ENCODE measurements around the gene DDX41. TPM values are rescaled to one million over a fixed set of nuclear protein-coding genes. Genes with fewer than 3 reads are reported as not detected.

Gene DDX41
- total and polyA plus RNA-seq, 12 donors: 19.7 to 55.7 (median 30.4) TPM

DNA sequence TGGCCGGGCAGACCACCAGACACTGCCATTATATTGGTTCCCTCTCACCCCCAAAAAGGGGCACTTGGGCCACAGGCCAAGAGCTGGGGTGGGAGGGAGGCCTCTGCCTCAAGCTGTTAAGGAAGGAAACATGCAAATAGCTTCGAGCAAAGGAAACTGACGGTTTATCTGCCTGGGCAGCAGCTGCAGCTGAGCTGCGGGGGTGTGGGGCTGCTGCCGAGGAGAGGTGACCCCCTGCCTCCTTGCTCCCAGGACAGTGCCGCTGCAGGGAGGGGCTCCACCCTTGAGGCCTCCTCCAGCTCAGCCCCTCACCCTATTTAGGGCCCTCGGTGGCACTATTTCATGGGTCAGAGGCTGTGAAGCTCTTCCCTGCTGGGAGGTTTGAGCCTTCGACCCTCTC lies 7.9 kb downstream of the DDX41 start:
- TF ChIP-seq, protein P1, sequence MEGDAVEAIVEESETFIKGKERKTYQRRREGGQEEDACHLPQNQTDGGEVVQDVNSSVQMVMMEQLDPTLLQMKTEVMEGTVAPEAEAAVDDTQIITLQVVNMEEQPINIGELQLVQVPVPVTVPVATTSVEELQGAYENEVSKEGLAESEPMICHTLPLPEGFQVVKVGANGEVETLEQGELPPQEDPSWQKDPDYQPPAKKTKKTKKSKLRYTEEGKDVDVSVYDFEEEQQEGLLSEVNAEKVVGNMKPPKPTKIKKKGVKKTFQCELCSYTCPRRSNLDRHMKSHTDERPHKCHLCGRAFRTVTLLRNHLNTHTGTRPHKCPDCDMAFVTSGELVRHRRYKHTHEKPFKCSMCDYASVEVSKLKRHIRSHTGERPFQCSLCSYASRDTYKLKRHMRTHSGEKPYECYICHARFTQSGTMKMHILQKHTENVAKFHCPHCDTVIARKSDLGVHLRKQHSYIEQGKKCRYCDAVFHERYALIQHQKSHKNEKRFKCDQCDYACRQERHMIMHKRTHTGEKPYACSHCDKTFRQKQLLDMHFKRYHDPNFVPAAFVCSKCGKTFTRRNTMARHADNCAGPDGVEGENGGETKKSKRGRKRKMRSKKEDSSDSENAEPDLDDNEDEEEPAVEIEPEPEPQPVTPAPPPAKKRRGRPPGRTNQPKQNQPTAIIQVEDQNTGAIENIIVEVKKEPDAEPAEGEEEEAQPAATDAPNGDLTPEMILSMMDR (IDR thresholded peaks at IDR 0.05): no peak
- H3K4me3 ChIP-seq: peak overlapping the region in 9 of 10 donors; percentile 8 to 70 (median 35)
- peaks cover 0 to 35% (median 0%) of the 10 kb centered on the region in 9 donors for H3K4me1 ChIP-seq
- H3K36me3 ChIP-seq: peaks cover 0 to 76% (median 27%) of the 10 kb centered on the region in 9 donors
- peak overlapping the region in 8 of 10 donors; percentile 20 to 97 (median 58) for H3K27ac ChIP-seq
- ATAC-seq (no peak), DNase-seq (no peak)
- H3K9me3 ChIP-seq: no peaks in the 10 kb centered on the region
- 46 to 54% methylated on average over 8 of the region's 8 CpGs for WGBS, 2 donors
- intact Hi-C loops (cut with DNase I): loop anchor here in 1 of 10 donors (10.0 kb wide), 1 partner anchor 194 kb away; the partner anchor contains the start of gene MXD3
- H3K27me3 ChIP-seq: no peaks in the 10 kb centered on the region

DNA sequence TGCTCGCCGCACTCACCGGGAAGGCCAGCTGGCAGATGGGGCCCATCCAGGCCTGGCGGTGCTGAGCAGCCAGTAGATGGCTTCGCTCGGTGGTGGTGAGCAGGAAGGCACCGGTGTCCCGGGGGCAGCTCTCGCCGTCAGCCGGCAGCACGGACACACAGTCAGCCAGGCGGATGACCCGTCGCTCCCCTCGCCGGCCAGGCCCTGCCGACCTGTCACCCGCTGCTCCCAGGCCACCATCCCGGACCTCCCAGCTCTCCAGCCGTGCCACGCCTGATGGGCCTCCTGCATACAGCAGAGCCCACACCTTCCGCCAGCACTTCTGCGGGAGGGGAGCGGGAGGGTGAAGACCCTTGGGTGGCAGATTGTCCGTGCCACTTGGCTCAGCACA lies 8.5 kb downstream of the DDX41 start:
- 83 to 90% methylated on average over 26 of the region's 26 CpGs for WGBS, 2 donors
- ATAC-seq (no peak), DNase-seq (no peak)
- H3K4me1 ChIP-seq: peaks cover 0 to 35% (median 0%) of the 10 kb centered on the region in 9 donors
- peak overlapping the region in 8 of 10 donors; percentile 14 to 70 (median 36) for H3K4me3 ChIP-seq
- H3K9me3 ChIP-seq: no peaks in the 10 kb centered on the region
- peak overlapping the region in 3 of 10 donors; percentile 43 to 97 (median 66) for H3K27ac ChIP-seq
- no peaks in the 10 kb centered on the region for H3K27me3 ChIP-seq
- intact Hi-C loops (cut with DNase I): loop anchor here in 1 of 10 donors (10.0 kb wide), 1 partner anchor 193 kb away; the partner anchor contains the start of gene MXD3
- TF ChIP-seq, protein P1 (IDR thresholded peaks at IDR 0.05): no peak
- peaks cover 0 to 76% (median 25%) of the 10 kb centered on the region in 9 donors for H3K36me3 ChIP-seq

GRCh38 chr5:177507596-177508220 lies 9.1 kb downstream of the DDX41 start:
- TF ChIP-seq, protein P1 (IDR thresholded peaks at IDR 0.05): no peak
- H3K27me3 ChIP-seq: no peaks in the 10 kb centered on the region
- H3K27ac ChIP-seq: peak overlapping the region in 1 of 10 donors; percentile 97
- no peak for DNase-seq
- H3K9me3 ChIP-seq: no peaks in the 10 kb centered on the region
- intact Hi-C loops (cut with DNase I): loop anchor here in 1 of 10 donors (10.0 kb wide), 1 partner anchor 193 kb away; the partner anchor contains the start of gene MXD3
- no peak for ATAC-seq
- H3K36me3 ChIP-seq: peaks cover 0 to 75% (median 20%) of the 10 kb centered on the region in 9 donors
- peak overlapping the region in 5 of 10 donors; percentile 14 to 70 (median 36) for H3K4me3 ChIP-seq
- H3K4me1 ChIP-seq: peaks cover 0 to 38% (median 0%) of the 10 kb centered on the region in 9 donors
- WGBS, 2 donors: 88 to 90% methylated on average over 17 of the region's 17 CpGs

GRCh38 chr5:177507165-177507564 lies 9.6 kb downstream of the DDX41 start:
- no peaks in the 10 kb centered on the region for H3K27me3 ChIP-seq
- ATAC-seq (no peak), DNase-seq (no peak)
- peak overlapping the region in 1 of 10 donors; percentile 97 for H3K27ac ChIP-seq
- TF ChIP-seq, protein P1 (IDR thresholded peaks at IDR 0.05): peak in 1 of 9 donors; percentile 29
- peak overlapping the region in 1 of 10 donors; percentile 70 for H3K4me3 ChIP-seq
- peaks cover 0 to 70% (median 14%) of the 10 kb centered on the region in 9 donors for H3K36me3 ChIP-seq
- 84 to 86% methylated on average over 9 of the region's 9 CpGs for WGBS, 2 donors
- intact Hi-C loops (cut with DNase I): loop anchor here in 1 of 10 donors (10.0 kb wide), 1 partner anchor 192 kb away; the partner anchor contains the start of gene MXD3
- H3K4me1 ChIP-seq: peaks cover 0 to 42% (median 0%) of the 10 kb centered on the region in 9 donors
- no peaks in the 10 kb centered on the region for H3K9me3 ChIP-seq
